Mesenchymal stem cell (in vitro differentiated cells and primary cell): Measurements from ENCODE around the gene GPR52.

ENCODE experiments used
- DNase-seq: peaks from one replicate; pipeline ENCODE4 v3.0.0-alpha.2; 2013
- H2AFZ ChIP-seq: one replicate; pipeline ENCODE4 v1.6.1; 2013; ENCODE audit warnings: low read depth, mild to moderate bottlenecking, control low read depth, inconsistent platforms, low read length, moderate library complexity
- H2AK5ac ChIP-seq: 2 replicates; pipeline ENCODE4 v1.6.1; 2013; ENCODE audit warnings: low read length, moderate library complexity, mild to moderate bottlenecking, inconsistent platforms; ENCODE audit not compliant: severe bottlenecking
- H2BK120ac ChIP-seq: one replicate; pipeline ENCODE4 v1.6.1; 2013; ENCODE audit warnings: low read depth, mild to moderate bottlenecking, inconsistent platforms, low read length, moderate library complexity
- H2BK12ac ChIP-seq, 2 experiments: one replicate each; pipeline ENCODE4 v1.6.1; 2013; ENCODE audit warnings: inconsistent platforms in 2 of 2, low read length in 2 of 2, mild to moderate bottlenecking in 2 of 2, moderate library complexity in 2 of 2, control low read depth in 1 of 2
- H2BK15ac ChIP-seq: one replicate; pipeline ENCODE4 v1.6.1; 2013; ENCODE audit warnings: mild to moderate bottlenecking, low read depth, inconsistent platforms; ENCODE audit not compliant: poor library complexity, severe bottlenecking
- H2BK5ac ChIP-seq: 2 replicates; pipeline ENCODE4 v1.6.1; 2013; ENCODE audit warnings: low read depth, mild to moderate bottlenecking, low read length, control low read depth, inconsistent platforms; ENCODE audit not compliant: poor library complexity, severe bottlenecking
- H3K14ac ChIP-seq, 2 experiments: one replicate each; pipeline ENCODE4 v1.6.1; 2013; ENCODE audit warnings: inconsistent platforms in 2 of 2, low read length in 2 of 2, control low read depth in 1 of 2, mild to moderate bottlenecking in 1 of 2, moderate library complexity in 1 of 2
- H3K18ac ChIP-seq, 2 experiments: one replicate each; pipeline ENCODE4 v1.6.1; 2013; ENCODE audit warnings: inconsistent platforms in 2 of 2, low read length in 2 of 2, control low read depth in 1 of 2, low read depth in 1 of 2, mild to moderate bottlenecking in 1 of 2
- H3K23ac ChIP-seq, 2 experiments: one replicate each; pipeline ENCODE4 v1.6.1; 2013; ENCODE audit warnings: inconsistent platforms in 2 of 2, low read length in 2 of 2, mild to moderate bottlenecking in 2 of 2, moderate library complexity in 2 of 2, control low read depth in 1 of 2
- H3K27ac ChIP-seq: 2 replicates; pipeline ENCODE4 v1.5.1; 2013; ENCODE audit warnings: mild to moderate bottlenecking, moderate library complexity, low read length, control low read depth, inconsistent platforms; ENCODE audit not compliant: poor library complexity, severe bottlenecking
- H3K27me3 ChIP-seq, 2 experiments: 2 replicates each; pipeline versions ENCODE4 v1.6.1 to v1.7.0; 2013; ENCODE audit warnings: low read length in 2 of 2, mild to moderate bottlenecking in 2 of 2, moderate library complexity in 2 of 2, control low read depth in 1 of 2, inconsistent platforms in 1 of 2; ENCODE audit not compliant: control insufficient read depth in 1 of 2, insufficient read depth in 1 of 2
- H3K36me3 ChIP-seq, 2 experiments: 2 replicates each; pipeline versions ENCODE4 v1.6.1 to v1.7.0; 2013; ENCODE audit warnings: low read length in 2 of 2, control low read depth in 1 of 2, inconsistent platforms in 1 of 2, low read depth in 1 of 2, mild to moderate bottlenecking in 1 of 2; ENCODE audit not compliant: insufficient read depth in 2 of 2, control insufficient read depth in 1 of 2
- H3K4ac ChIP-seq, 2 experiments: one replicate each; pipeline ENCODE4 v1.6.1; 2013; ENCODE audit warnings: inconsistent platforms in 2 of 2, low read length in 2 of 2, mild to moderate bottlenecking in 2 of 2, moderate library complexity in 2 of 2, control low read depth in 1 of 2, low read depth in 1 of 2
- H3K4me1 ChIP-seq: 2 replicates; pipeline ENCODE4 v1.6.1; 2013; ENCODE audit warnings: low read depth, low read length, control low read depth; ENCODE audit not compliant: control insufficient read depth, insufficient read depth
- H3K4me2 ChIP-seq: 2 replicates; pipeline ENCODE4 v1.6.1; 2013; ENCODE audit warnings: low read length, mild to moderate bottlenecking, inconsistent platforms; ENCODE audit not compliant: poor library complexity, severe bottlenecking
- H3K4me3 ChIP-seq, 2 experiments: 2 replicates each; pipeline versions ENCODE4 v1.5.1 to v1.7.0; 2013; ENCODE audit warnings: low read length in 2 of 2, mild to moderate bottlenecking in 2 of 2, control low read depth in 1 of 2, low read depth in 1 of 2; ENCODE audit not compliant: insufficient read depth in 1 of 2
- H3K79me1 ChIP-seq: replicated peaks from 2 replicates; pipeline ENCODE4 v1.6.1; 2013; ENCODE audit warnings: mild to moderate bottlenecking, control low read depth, low read length, inconsistent platforms; ENCODE audit not compliant: poor library complexity, severe bottlenecking
- H3K9ac ChIP-seq: 2 replicates; pipeline ENCODE4 v1.7.0; 2013; ENCODE audit warnings: mild to moderate bottlenecking, low read length, moderate library complexity
- H3K9me3 ChIP-seq: 2 replicates; pipeline ENCODE4 v1.7.0; 2013; ENCODE audit warnings: mild to moderate bottlenecking, low read length; ENCODE audit not compliant: control insufficient read depth
- H4K8ac ChIP-seq: one replicate; pipeline ENCODE4 v1.6.1; 2013; ENCODE audit warnings: inconsistent platforms, mild to moderate bottlenecking, low read length, moderate library complexity
- H4K91ac ChIP-seq: one replicate; pipeline ENCODE4 v1.6.1; 2013; ENCODE audit warnings: mild to moderate bottlenecking, low read length, inconsistent platforms
- WGBS: methylation state at CpG from one replicate; pipeline ENCODE4 v1.1.7; 2013; ENCODE audit warnings: mixed read lengths; 5-methylcytosine and 5-hydroxymethylcytosine counted together

The GPR52 gene

DNA sequence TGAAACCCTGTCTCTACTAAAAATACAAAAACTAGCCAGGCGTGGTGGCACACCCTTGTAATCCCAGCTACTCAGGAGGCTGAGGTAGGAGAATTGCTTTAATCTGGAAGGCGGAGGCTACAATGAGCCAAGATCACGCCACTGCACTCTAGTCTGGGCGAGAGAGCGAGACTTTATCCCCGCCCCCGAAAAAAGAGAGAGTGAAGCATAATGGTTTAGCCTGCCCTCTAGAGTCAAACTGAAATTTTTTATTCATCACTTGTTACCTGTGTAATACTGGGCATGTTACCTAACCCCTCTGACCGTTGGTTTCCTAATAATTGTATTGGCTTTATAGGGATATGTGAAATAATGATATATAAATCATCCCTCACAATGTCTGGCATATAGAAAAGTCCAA, 18.8 kb downstream of the GPR52 start:
- Histone ChIP-seq H3K4me2 (no peak overlapping the region), H4K8ac (no peak overlapping the region), H3K36me3 (no peaks in the 10 kb centered on the region), H2BK15ac (no peak overlapping the region), H3K14ac (no peak overlapping the region), H3K9me3 (no peaks in the 10 kb centered on the region), H2BK5ac (no peak overlapping the region), H2BK120ac (no peak overlapping the region), H3K4ac (no peak overlapping the region), H3K4me3 (no peak overlapping the region), H4K91ac (no peak overlapping the region), H2BK12ac (no peak overlapping the region), H3K4me1 (no peaks in the 10 kb centered on the region), H3K79me1 (no peaks in the 10 kb centered on the region), H3K18ac (no peak overlapping the region), H2AFZ (no peak overlapping the region), H2AK5ac (no peak overlapping the region), H3K27ac (no peak overlapping the region), H3K9ac (no peak overlapping the region), H3K23ac (no peak overlapping the region), H3K27me3 (no peaks in the 10 kb centered on the region)
- no peak for DNase-seq
- whole genome bisulfite sequencing = over 99% methylated on average over 7 of the region's 8 CpGs

DNA sequence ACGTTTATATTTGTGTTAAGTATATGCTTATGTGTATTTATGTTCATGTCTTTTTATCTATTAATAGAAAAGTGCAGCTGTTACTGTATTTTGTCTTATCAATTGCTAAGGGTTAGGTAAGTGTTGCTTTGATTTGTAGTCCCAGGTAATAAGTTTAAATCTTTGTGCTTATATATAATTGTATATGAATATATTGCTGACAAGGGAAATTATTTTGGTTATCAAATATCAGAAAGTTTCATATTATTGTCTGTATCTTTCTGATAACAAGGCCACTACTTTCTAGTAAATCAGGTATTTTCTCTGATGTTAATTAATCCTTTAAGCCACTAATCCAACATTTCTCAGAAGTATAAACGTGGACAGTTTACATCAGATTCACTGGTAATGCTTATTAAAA, 21.3 kb downstream of the GPR52 start:
- H3K36me3 ChIP-seq = no peaks in the 10 kb centered on the region
- no peaks in the 10 kb centered on the region for H3K9me3 ChIP-seq
- H2BK120ac ChIP-seq = no peak overlapping the region
- no peak overlapping the region for H3K23ac ChIP-seq
- H3K4me1 ChIP-seq = no peaks in the 10 kb centered on the region
- no peak overlapping the region for H2AFZ ChIP-seq
- H4K8ac ChIP-seq = no peak overlapping the region
- no peaks in the 10 kb centered on the region for H3K27me3 ChIP-seq
- H3K18ac ChIP-seq = no peak overlapping the region
- no peak overlapping the region for H3K27ac ChIP-seq
- H2BK12ac ChIP-seq = no peak overlapping the region
- H3K4me3 ChIP-seq = no peak overlapping the region
- no peaks in the 10 kb centered on the region for H3K79me1 ChIP-seq
- H3K14ac ChIP-seq = no peak overlapping the region
- H2BK5ac ChIP-seq = no peak overlapping the region
- 100% methylated on average over 1 of the region's 2 CpGs for WGBS
- H3K9ac ChIP-seq = no peak overlapping the region
- no peak for DNase-seq
- H2AK5ac ChIP-seq = no peak overlapping the region
- H3K4me2 ChIP-seq = no peak overlapping the region
- no peak overlapping the region for H4K91ac ChIP-seq
- no peak overlapping the region for H2BK15ac ChIP-seq
- no peak overlapping the region for H3K4ac ChIP-seq

DNA sequence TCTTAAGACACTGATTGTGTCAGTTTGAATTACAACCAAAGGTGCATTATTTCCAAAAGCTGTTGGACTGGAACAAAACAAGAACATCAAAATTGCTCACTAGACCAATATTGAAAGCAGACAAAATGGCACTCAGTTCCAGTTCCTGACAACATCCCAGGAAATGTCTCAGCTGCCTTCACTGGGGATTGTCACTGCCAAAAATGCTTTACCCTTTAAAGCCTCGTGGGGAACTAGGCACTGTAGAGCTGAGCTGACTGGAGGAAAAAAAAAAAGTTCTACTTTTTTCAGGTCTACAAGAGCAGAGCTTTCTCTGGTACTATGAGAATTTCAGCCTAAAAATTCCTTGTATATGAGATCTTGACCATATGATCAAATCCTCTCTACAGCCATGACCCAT, 21.9 kb downstream of the GPR52 start:
- Histone ChIP-seq H3K9me3 (no peaks in the 10 kb centered on the region), H3K4ac (no peak overlapping the region), H2AK5ac (no peak overlapping the region), H3K27ac (no peak overlapping the region), H3K27me3 (no peaks in the 10 kb centered on the region), H3K4me2 (no peak overlapping the region), H2BK12ac (no peak overlapping the region), H4K8ac (no peak overlapping the region), H2BK5ac (no peak overlapping the region), H3K4me1 (no peaks in the 10 kb centered on the region), H3K36me3 (no peaks in the 10 kb centered on the region), H3K4me3 (no peak overlapping the region), H2AFZ (no peak overlapping the region), H3K14ac (no peak overlapping the region), H3K9ac (no peak overlapping the region), H3K18ac (no peak overlapping the region), H3K23ac (no peak overlapping the region), H3K79me1 (no peaks in the 10 kb centered on the region), H2BK15ac (no peak overlapping the region), H2BK120ac (no peak overlapping the region), H4K91ac (no peak overlapping the region)
- 50% methylated on average over 1 of the region's 1 CpG for WGBS
- DNase-seq = no peak

DNA sequence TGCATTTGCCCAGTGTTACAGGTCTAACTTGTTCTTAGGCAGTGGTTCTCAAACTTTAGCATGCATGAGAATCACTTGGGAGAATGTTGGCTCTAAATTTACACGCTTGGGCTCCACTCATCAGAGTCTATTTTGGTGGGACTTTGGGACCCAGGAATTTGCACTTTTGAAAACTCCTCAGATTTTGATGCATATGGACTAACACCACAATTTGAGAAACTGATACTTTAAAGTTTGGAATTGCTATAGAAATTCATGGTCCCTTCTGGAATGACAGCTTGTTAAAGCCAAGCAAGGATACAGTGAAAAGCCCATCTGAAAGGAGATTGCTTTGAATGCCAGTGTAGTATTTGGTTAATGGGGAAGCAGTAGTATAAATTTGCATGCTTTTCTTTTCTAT, 31.5 kb downstream of the GPR52 start:
- H3K4ac ChIP-seq = no peak overlapping the region
- H3K79me1 ChIP-seq = peaks cover 2% of the 10 kb centered on the region
- no peak overlapping the region for H3K4me2 ChIP-seq
- H2BK15ac ChIP-seq = no peak overlapping the region
- no peak overlapping the region for H4K91ac ChIP-seq
- no peak overlapping the region for H2BK120ac ChIP-seq
- no peaks in the 10 kb centered on the region for H3K4me1 ChIP-seq
- no peak overlapping the region for H2AK5ac ChIP-seq
- no peak overlapping the region for H2AFZ ChIP-seq
- no peak overlapping the region for H3K9ac ChIP-seq
- WGBS = 100% methylated on average over 1 of the region's 1 CpG
- H3K14ac ChIP-seq = no peak overlapping the region
- no peak overlapping the region for H3K23ac ChIP-seq
- no peaks in the 10 kb centered on the region for H3K36me3 ChIP-seq
- H2BK5ac ChIP-seq = no peak overlapping the region
- no peak for DNase-seq
- no peak overlapping the region for H2BK12ac ChIP-seq
- H3K27me3 ChIP-seq = no peaks in the 10 kb centered on the region
- no peaks in the 10 kb centered on the region for H3K9me3 ChIP-seq
- no peak overlapping the region for H3K27ac ChIP-seq
- no peak overlapping the region for H3K18ac ChIP-seq
- H4K8ac ChIP-seq = no peak overlapping the region
- no peak overlapping the region for H3K4me3 ChIP-seq
